Right atrium auricular region (tissue), 2 donors: Measurements from ENCODE around the gene ZNF839. TPM values are rescaled to one million over a fixed set of nuclear protein-coding genes. Genes with fewer than 3 reads are reported as not detected.
"Not testable (repeated sequence)": the region's sequence is repeated elsewhere in the genome, so short reads cannot be mapped to it uniquely, and the experiment has no call there.

Experiments used
- DNase-seq: peaks from one replicate; pipeline ENCODE4 v3.0.0-alpha.2; 2019; ENCODE audit warnings: low spot score
- H3K27ac ChIP-seq, 2 donors: fragments of 200-600 bp; sonication (generic); 1 replicate in 1 of 2; 2 replicates in 1 of 2; pipeline ENCODE4 v1.5.1; 2016 to 2019
- H3K27me3 ChIP-seq, 2 donors: fragments of 200-600 bp; sonication (generic); one replicate each; pipeline versions ENCODE4 v1.5.1 to v1.6.0; 2017 to 2019
- H3K36me3 ChIP-seq: fragments of 200-600 bp; sonication (generic); one replicate; pipeline ENCODE4 v1.5.1; 2016
- H3K4me1 ChIP-seq, 2 donors: fragments of 200-600 bp; sonication (generic); one replicate each; pipeline versions ENCODE4 v1.5.1 to v1.6.0; 2017 to 2019
- H3K4me3 ChIP-seq, 2 donors: fragments of 200-600 bp; sonication (generic); 1 replicate in 1 of 2; 2 replicates in 1 of 2; pipeline ENCODE4 v1.5.1; 2017 to 2019; ENCODE audit warnings: mild to moderate bottlenecking in 1 of 2, moderate library complexity in 1 of 2
- H3K9me3 ChIP-seq, 2 donors: fragments of 200-600 bp; sonication (generic); one replicate each; pipeline ENCODE4 v1.5.1; 2019
- total RNA-seq, 2 donors: library from RNA; depleted of rRNA; stranded (reverse); fragments of >200 nt; gene quantifications; one replicate each; pipeline ENCODE4 v1.1.0, GENCODE V29; 2016
- TF ChIP-seq, protein P1 (sequence below), 2 donors: fragments of 200-600 bp; sonication (generic); IDR thresholded peaks; one replicate each; pipeline ENCODE4 v1.5.1; 2019; ENCODE audit warnings: antibody characterized with exemption in 2 of 2

The ZNF839 gene
- total RNA-seq, 2 donors from 2014 or later, result 6.4 to 7.8 TPM

DNA sequence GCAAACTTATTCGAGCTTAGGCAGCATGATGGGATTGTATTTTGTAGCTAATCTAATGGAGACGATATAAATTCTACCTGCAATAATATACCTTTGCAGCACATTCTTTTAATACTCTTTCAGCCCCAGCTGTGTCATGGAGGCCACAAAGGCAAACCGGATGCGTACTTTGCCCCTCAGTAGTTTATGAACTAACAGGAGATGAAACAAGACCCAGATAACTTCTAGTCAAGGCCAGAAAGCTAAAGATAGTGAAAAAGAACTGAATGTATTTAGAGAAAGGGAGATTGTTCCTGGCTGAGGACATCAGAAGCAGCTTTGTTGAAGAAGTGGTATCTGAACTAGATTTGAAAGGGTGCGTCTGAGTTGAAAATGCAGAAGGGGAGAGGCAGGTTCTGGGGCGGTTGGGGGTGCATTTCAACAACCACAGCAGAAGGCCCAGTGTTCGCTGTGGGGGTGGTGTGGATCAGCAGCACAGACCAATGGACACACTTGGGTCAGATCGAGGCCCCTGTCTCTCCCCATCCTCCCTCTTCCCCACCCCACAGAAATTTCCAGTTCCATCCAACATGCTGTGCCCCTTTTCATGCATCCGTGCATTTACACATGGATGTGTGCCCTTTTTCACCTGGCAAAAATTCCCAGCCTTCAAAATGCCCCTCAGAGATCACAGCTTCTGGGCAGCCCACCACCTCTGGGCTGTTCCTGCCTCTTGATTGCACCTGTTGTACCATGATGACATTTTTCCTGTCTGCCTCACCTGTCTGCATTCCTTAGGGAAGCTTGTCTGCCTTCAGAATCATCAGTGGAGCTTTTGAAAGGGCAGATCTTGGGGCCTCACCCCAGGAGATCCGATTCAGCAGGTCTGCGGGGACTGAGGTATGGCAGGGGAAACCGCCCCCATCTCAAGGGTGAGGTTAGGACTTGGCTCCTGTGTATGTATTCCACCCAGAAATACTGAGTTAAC lies 2.2 kb downstream of the ZNF839 start:
- Histone ChIP-seq H3K27me3 (no peaks in the 10 kb centered on the region), H3K4me3 (no peak overlapping the region), H3K9me3 (no peaks in the 10 kb centered on the region), H3K27ac (no peak overlapping the region), H3K36me3 (peaks cover 11% of the 10 kb centered on the region), H3K4me1 (peaks cover 0 to 30% of the 10 kb centered on the region in 2 donors)
- TF ChIP-seq, protein P1, sequence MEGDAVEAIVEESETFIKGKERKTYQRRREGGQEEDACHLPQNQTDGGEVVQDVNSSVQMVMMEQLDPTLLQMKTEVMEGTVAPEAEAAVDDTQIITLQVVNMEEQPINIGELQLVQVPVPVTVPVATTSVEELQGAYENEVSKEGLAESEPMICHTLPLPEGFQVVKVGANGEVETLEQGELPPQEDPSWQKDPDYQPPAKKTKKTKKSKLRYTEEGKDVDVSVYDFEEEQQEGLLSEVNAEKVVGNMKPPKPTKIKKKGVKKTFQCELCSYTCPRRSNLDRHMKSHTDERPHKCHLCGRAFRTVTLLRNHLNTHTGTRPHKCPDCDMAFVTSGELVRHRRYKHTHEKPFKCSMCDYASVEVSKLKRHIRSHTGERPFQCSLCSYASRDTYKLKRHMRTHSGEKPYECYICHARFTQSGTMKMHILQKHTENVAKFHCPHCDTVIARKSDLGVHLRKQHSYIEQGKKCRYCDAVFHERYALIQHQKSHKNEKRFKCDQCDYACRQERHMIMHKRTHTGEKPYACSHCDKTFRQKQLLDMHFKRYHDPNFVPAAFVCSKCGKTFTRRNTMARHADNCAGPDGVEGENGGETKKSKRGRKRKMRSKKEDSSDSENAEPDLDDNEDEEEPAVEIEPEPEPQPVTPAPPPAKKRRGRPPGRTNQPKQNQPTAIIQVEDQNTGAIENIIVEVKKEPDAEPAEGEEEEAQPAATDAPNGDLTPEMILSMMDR (IDR thresholded peaks at IDR 0.05), result no peak
- DNase-seq, result no peak

DNA sequence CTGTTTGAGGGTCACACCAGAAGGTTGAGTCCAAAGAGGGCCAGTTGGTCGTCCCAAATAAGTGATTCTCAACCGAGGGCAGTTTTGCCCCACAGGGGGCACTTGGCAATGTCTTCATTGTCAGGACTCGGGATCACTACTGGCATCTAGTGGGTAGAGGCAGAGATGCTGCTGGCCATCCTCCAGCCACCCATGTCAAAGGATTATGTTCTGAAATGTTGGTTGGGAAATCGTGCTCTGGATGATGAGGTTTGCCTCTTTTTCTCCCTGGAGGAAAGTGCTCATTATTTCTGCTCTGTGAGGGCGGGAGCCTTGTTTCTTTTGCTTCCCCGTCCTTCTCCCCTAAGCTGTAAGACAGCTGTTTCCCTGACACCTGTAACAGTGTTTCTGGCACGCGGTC lies 3.6 kb downstream of the ZNF839 start:
- no peaks in the 10 kb centered on the region for H3K9me3 ChIP-seq
- TF ChIP-seq, protein P1 (IDR thresholded peaks at IDR 0.05), result peak; percentile 29 to 52
- H3K4me1 ChIP-seq, result peaks cover 0 to 25% of the 10 kb centered on the region in 2 donors
- peak; percentile 73 for DNase-seq
- peak overlapping the region in 1 of 2 donors; percentile 30 for H3K27ac ChIP-seq
- H3K36me3 ChIP-seq, result peaks cover 11% of the 10 kb centered on the region
- no peaks in the 10 kb centered on the region for H3K27me3 ChIP-seq
- no peak overlapping the region for H3K4me3 ChIP-seq

DNA sequence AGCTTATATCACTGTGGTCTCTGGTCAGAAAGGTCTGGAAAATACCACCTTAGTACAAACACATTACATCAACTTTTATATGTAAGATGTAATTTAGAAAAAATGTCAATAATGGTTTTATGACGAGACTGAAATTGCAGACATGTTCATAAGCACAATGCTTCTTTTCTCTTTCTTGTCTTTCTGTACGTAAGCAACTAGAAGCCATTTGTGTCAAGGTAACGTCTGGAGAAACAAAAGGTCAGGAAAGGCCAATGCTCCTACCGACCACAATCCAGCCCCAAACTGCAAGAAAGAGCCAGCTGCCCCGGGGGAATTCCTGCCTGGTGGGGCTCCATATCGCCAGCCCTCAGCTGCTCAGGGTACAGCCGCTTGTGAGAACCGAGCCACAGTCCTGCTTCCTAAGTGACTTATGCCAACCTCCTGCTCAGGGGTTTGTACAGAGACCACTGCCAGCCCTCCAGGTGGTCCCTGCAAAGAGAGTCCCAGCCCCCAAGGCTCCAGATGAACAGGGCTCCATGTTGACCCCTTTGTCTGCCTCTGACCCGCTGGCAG lies 6.3 kb downstream of the ZNF839 start:
- TF ChIP-seq, protein P1 (IDR thresholded peaks at IDR 0.05), result no peak
- Histone ChIP-seq H3K4me1 (peaks cover 0 to 5% of the 10 kb centered on the region in 2 donors), H3K27me3 (no peaks in the 10 kb centered on the region), H3K27ac (no peak overlapping the region), H3K36me3 (peaks cover 11% of the 10 kb centered on the region), H3K9me3 (no peaks in the 10 kb centered on the region), H3K4me3 (no peak overlapping the region)
- no peak for DNase-seq

DNA sequence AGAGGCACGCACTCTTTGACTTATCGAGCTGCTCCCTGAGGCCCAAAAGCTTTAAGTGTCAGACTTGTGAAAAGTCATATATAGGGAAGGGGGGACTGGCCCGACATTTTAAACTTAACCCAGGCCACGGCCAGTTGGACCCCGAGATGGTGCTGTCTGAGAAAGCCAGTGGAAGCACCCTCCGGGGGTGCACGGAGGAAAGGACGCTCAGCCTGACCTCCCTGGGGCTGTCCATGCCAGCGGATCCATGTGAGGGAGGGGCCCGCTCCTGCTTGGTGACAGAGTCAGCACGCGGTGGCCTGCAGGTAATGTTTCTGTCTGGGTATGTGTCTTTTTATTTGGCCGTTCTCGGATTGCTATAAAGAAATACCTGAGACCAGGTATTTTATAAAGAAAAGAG lies 7.0 kb downstream of the ZNF839 start:
- TF ChIP-seq, protein P1 (IDR thresholded peaks at IDR 0.05), result no peak
- Histone ChIP-seq H3K4me3 (no peak overlapping the region), H3K27ac (no peak overlapping the region), H3K36me3 (peaks cover 11% of the 10 kb centered on the region), H3K4me1 (peaks cover 0 to 3% of the 10 kb centered on the region in 2 donors), H3K27me3 (no peaks in the 10 kb centered on the region), H3K9me3 (no peaks in the 10 kb centered on the region)
- no peak for DNase-seq

DNA sequence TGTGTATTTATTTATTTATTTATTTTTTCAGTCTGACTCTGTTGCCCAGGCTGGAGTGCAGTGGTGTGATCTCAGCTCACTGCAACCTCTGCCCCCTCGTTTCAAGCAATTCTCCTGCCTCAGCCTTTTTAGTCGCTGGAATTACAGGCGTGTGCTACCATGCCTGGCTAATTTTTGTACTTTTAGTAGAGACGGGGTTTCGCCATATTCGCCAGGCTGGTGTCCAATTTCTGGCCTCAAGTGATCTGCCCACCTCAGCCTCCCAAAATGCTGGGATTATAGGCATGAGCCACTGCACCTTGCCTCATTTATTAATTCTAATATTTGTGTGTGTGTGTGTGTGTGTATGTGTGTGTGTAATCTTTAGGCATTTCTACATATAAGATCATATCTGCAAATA lies 9.8 kb downstream of the ZNF839 start:
- not testable (repeated sequence) for H3K9me3 ChIP-seq, H3K27me3 ChIP-seq, DNase-seq, H3K4me3 ChIP-seq, H3K4me1 ChIP-seq, H3K27ac ChIP-seq
- peaks cover 15% of the 10 kb centered on the region for H3K36me3 ChIP-seq

DNA sequence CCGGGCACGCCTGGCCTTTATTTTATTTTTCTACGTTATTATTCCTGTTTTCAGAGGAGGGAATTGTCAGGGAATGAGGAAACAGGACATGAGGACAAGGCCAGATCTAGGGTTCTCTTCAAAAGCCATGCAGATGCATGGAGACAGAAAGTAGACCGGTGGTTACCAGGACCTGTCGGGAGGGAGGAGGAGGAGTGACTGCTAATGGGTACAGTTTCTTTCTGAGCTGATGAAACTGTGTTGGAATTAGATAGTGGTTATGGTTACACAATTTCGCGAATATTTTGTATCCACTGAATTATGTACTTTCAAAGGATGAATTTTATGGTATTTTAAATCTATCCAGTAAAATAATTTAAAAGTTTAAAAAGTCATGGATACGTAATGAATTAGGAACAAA lies 11.3 kb downstream of the ZNF839 start:
- no peak for DNase-seq
- H3K27ac ChIP-seq, result no peak overlapping the region
- no peak overlapping the region for H3K4me3 ChIP-seq
- H3K36me3 ChIP-seq, result peaks cover 14% of the 10 kb centered on the region
- H3K9me3 ChIP-seq, result no peaks in the 10 kb centered on the region
- TF ChIP-seq, protein P1 (IDR thresholded peaks at IDR 0.05), result no peak
- no peaks in the 10 kb centered on the region for H3K27me3 ChIP-seq
- H3K4me1 ChIP-seq, result no peaks in the 10 kb centered on the region
